ENCODE measurements around the gene DAAM2. TPM values are rescaled to one million over a fixed set of nuclear protein-coding genes. Genes with fewer than 3 reads are reported as not detected.
A peak's percentile ranks its signal among the peaks of the same experiment; 100 is the strongest.

Gene DAAM2
- total RNA-seq, 1 experiment from 2014 or later = 4.0 TPM

GRCh38 chr6:39844866-39845265, 52.7 kb downstream of the DAAM2 start:
- no peak for DNase-seq (ENCODE audit: low read depth)

GRCh38 chr6:39847221-39847620, 55.0 kb downstream of the DAAM2 start:
- DNase-seq (ENCODE audit: low read depth) = no peak

- no peak for DNase-seq (ENCODE audit: low read depth)
These were observed 56.0 kb downstream of the DAAM2 start for GRCh38 chr6:39848171-39848570.

- no peak for DNase-seq (ENCODE audit: low read depth)
These were observed 57.1 kb downstream of the DAAM2 start for GRCh38 chr6:39849228-39849627.

- peak; percentile 16 for DNase-seq (ENCODE audit: low read depth)
These were observed 57.6 kb downstream of the DAAM2 start for GRCh38 chr6:39849764-39850163.

- no peak for DNase-seq (ENCODE audit: low read depth)
These were observed 58.6 kb downstream of the DAAM2 start for GRCh38 chr6:39850736-39851297.

- no peak for DNase-seq (ENCODE audit: low read depth)
These were observed 59.2 kb downstream of the DAAM2 start for GRCh38 chr6:39851331-39851730.

- no peak for DNase-seq (ENCODE audit: low read depth)
These were observed 60.1 kb downstream of the DAAM2 start for GRCh38 chr6:39852324-39852723.

- no peak for DNase-seq (ENCODE audit: low read depth)
These were observed 61.4 kb downstream of the DAAM2 start for GRCh38 chr6:39853604-39854003.

GRCh38 chr6:39855356-39855995, 63.3 kb downstream of the DAAM2 start:
- DNase-seq (ENCODE audit: low read depth) = no peak

GRCh38 chr6:39859025-39859424, 66.8 kb downstream of the DAAM2 start:
- DNase-seq (ENCODE audit: low read depth) = no peak

- DNase-seq (ENCODE audit: low read depth) = no peak
These were observed 69.5 kb downstream of the DAAM2 start for GRCh38 chr6:39861663-39862062.

- DNase-seq (ENCODE audit: low read depth) = peak; percentile 46
These were observed 73.1 kb downstream of the DAAM2 start for GRCh38 chr6:39865011-39865888.

GRCh38 chr6:39867592-39867991, 75.4 kb downstream of the DAAM2 start:
- DNase-seq (ENCODE audit: low read depth) = no peak

- no peak for DNase-seq (ENCODE audit: low read depth)
These were observed 78.8 kb downstream of the DAAM2 start for GRCh38 chr6:39870950-39871349.

GRCh38 chr6:39873439-39873838, 81.3 kb downstream of the DAAM2 start:
- DNase-seq (ENCODE audit: low read depth) = no peak

GRCh38 chr6:39876111-39876510, 83.9 kb downstream of the DAAM2 start:
- no peak for DNase-seq (ENCODE audit: low read depth)

GRCh38 chr6:39876826-39877225, 84.7 kb downstream of the DAAM2 start:
- no peak for DNase-seq (ENCODE audit: low read depth)

GRCh38 chr6:39879535-39879934, 87.4 kb downstream of the DAAM2 start:
- DNase-seq (ENCODE audit: low read depth) = no peak

GRCh38 chr6:39880594-39880993, 88.4 kb downstream of the DAAM2 start:
- DNase-seq (ENCODE audit: low read depth) = no peak

- peak; percentile 4 for DNase-seq (ENCODE audit: low read depth)
These were observed 89.8 kb downstream of the DAAM2 start for GRCh38 chr6:39881851-39882530.

GRCh38 chr6:39882531-39882899, 90.3 kb downstream of the DAAM2 start:
- peak; percentile 83 for DNase-seq (ENCODE audit: low read depth)

Measured in RPMI7951 (cell line).